GM12878 (cell line): Measurements from ENCODE around the gene PDRG1. TPM values are rescaled to one million over a fixed set of nuclear protein-coding genes. Genes with fewer than 3 reads are reported as not detected.
A peak's percentile ranks its signal among the peaks of the same experiment; 100 is the strongest.

Source experiments
- ASH2L ChIP-seq: fragments of 300-600, 200-600 bp; sonication (generic); IDR thresholded peaks from 2 replicates; pipeline ENCODE4 v1.6.1; 2017; ENCODE audit warnings: low read depth, mild to moderate bottlenecking, borderline replicate concordance
- ATF2 ChIP-seq: IDR thresholded peaks from 2 replicates; pipeline ENCODE4 v1.6.1; 2012; ENCODE audit warnings: low read length, inconsistent platforms
- BCL3 ChIP-seq: IDR thresholded peaks from 2 replicates; pipeline ENCODE4 v1.6.1; 2011; ENCODE audit warnings: borderline replicate concordance, low read depth, mild to moderate bottlenecking, moderate library complexity, low read length; ENCODE audit not compliant: insufficient read depth, poor library complexity, severe bottlenecking
- IRF4 ChIP-seq: IDR thresholded peaks from 2 replicates; pipeline ENCODE4 v1.6.1; 2011; ENCODE audit warnings: low read depth, low read length
- MEF2B ChIP-seq: fragments of 450-650 bp; IDR thresholded peaks from 2 replicates; pipeline ENCODE4 v1.6.1; 2018; ENCODE audit warnings: mild to moderate bottlenecking, moderate library complexity; ENCODE audit not compliant: partially characterized antibody, poor library complexity, severe bottlenecking
- MXI1 ChIP-seq: fragments of 150-350 bp; IDR thresholded peaks from 2 replicates; pipeline ENCODE4 v1.6.1; 2011; ENCODE audit warnings: low read depth, mild to moderate bottlenecking, inconsistent platforms, low read length, improper control_type of control experiment
- NKRF ChIP-seq: fragments of 450-650 bp; conservative IDR thresholded peaks from 2 replicates; pipeline ENCODE4 v1.6.1; 2017; ENCODE audit warnings: mild to moderate bottlenecking, moderate library complexity
- SMARCA5 ChIP-seq: fragments of 450-650 bp; IDR thresholded peaks from 2 replicates; pipeline ENCODE4 v1.6.1; 2017; ENCODE audit warnings: mild to moderate bottlenecking
- STAT1 ChIP-seq: fragments of 450-650 bp; conservative IDR thresholded peaks from 2 replicates; pipeline ENCODE4 v1.6.1; 2014; ENCODE audit warnings: antibody characterized with exemption, mild to moderate bottlenecking
- TAF1 ChIP-seq: IDR thresholded peaks from 2 replicates; pipeline ENCODE4 v1.6.1; 2011; ENCODE audit warnings: mild to moderate bottlenecking, low read depth, low read length, borderline replicate concordance
- USF1 ChIP-seq: IDR thresholded peaks from 2 replicates; pipeline ENCODE4 v1.6.1; 2011; ENCODE audit warnings: borderline replicate concordance, low read depth, mild to moderate bottlenecking, moderate library complexity, mixed read lengths, low read length; ENCODE audit not compliant: insufficient read depth; ENCODE audit errors: extremely low read length
- ZNF592 ChIP-seq: fragments of 450-650 bp; IDR thresholded peaks from 2 replicates; pipeline ENCODE4 v1.6.1; 2017; ENCODE audit warnings: mild to moderate bottlenecking, moderate library complexity
- ZNF687 ChIP-seq: fragments of 450-650 bp; IDR thresholded peaks from 2 replicates; pipeline ENCODE4 v1.6.1; 2017; ENCODE audit warnings: mild to moderate bottlenecking, moderate library complexity
- polyA plus RNA-seq, 11 experiments: library from polyadenylated mRNA; depleted of rRNA in 4 of 11; unstranded in 6 of 11; stranded (reverse) in 5 of 11; fragments of >200 nt; fragmentation: Nextera tagmentation in 4 of 11; fragmentation: Illumina TruSeq in 1 of 11; extraction: Ambion mirVana in 4 of 11; extraction: Trizol in 1 of 11; gene quantifications; 1 replicate in 1 of 11; 2 replicates in 10 of 11; pipeline versions ENCODE4 v1.2.1 to v1.2.3, GENCODE V29; 2011 to 2016; ENCODE audit warnings: inconsistent platforms in 2 of 11, missing spikeins in 2 of 11, low read depth in 1 of 11
- total RNA-seq, 4 experiments: library from RNA; depleted of rRNA in 3 of 4; stranded (reverse); fragments of >200 nt in 3 of 4; fragmentation: Illumina TruSeq in 1 of 4; extraction: Trizol in 1 of 4; gene quantifications; 2 replicates each; pipeline versions ENCODE4 v1.2.1 to v1.2.3, GENCODE V29; 2013 to 2021

Gene PDRG1
- total and polyA plus RNA-seq, 10 of the 15 experiments (the other 5 are each of a cell fraction or from before 2014, with no cell fraction given) = 11.1 to 55.8 (median 23.3) TPM

GRCh38 chr20:31923388-31924331, 28.2 kb downstream of the PDRG1 start (continued):
- no peak for TF ChIP-seq ZNF592
- TF ChIP-seq ASH2L = no peak
- no peak for TF ChIP-seq NKRF
- no peak for TF ChIP-seq IRF4
- TF ChIP-seq ATF2 = no peak
- TF ChIP-seq BCL3 = peak; percentile 77
- TF ChIP-seq ZNF687 = no peak
- TF ChIP-seq STAT1 = no peak
- TF ChIP-seq TAF1 = no peak
- TF ChIP-seq MXI1 = no peak
- peak; percentile 86 for TF ChIP-seq MEF2B
- no peak for TF ChIP-seq SMARCA5
- no peak for TF ChIP-seq USF1
